Subcutaneous abdominal adipose tissue (tissue), 5 donors: Measurements from ENCODE around the gene LRRFIP1.

Experiments used
- H3K27ac ChIP-seq: one replicate; pipeline ENCODE4 v1.7.0; 2013; ENCODE audit warnings: low read depth, mild to moderate bottlenecking, inconsistent platforms, low read length, moderate library complexity
- H3K27me3 ChIP-seq, 5 donors: one replicate each; pipeline ENCODE4 v1.7.0; 2013; ENCODE audit warnings: low read length in 5 of 5, inconsistent platforms in 1 of 5; ENCODE audit not compliant: control insufficient read depth in 5 of 5, insufficient read depth in 4 of 5
- H3K36me3 ChIP-seq, 5 donors: one replicate each; pipeline ENCODE4 v1.7.0; 2013; ENCODE audit warnings: low read length in 5 of 5; ENCODE audit not compliant: control insufficient read depth in 5 of 5, insufficient read depth in 5 of 5
- H3K4me1 ChIP-seq, 5 donors: one replicate each; pipeline ENCODE4 v1.7.0; 2013; ENCODE audit warnings: low read length in 5 of 5, mild to moderate bottlenecking in 3 of 5, moderate library complexity in 1 of 5; ENCODE audit not compliant: control insufficient read depth in 5 of 5, insufficient read depth in 5 of 5
- H3K4me3 ChIP-seq, 5 donors: one replicate each; pipeline ENCODE4 v1.7.0; 2013; ENCODE audit warnings: low read length in 5 of 5, low read depth in 1 of 5
- H3K9ac ChIP-seq, 5 donors: one replicate each; pipeline ENCODE4 v1.7.0; 2013; ENCODE audit warnings: low read length in 5 of 5, mild to moderate bottlenecking in 4 of 5, moderate library complexity in 3 of 5
- H3K9me3 ChIP-seq, 5 donors: one replicate each; pipeline ENCODE4 v1.7.0; 2013; ENCODE audit warnings: low read length in 5 of 5; ENCODE audit not compliant: control insufficient read depth in 5 of 5
- donor health status: healthy.
- donor health status: healthy.
- donor health status: healthy.
- donor health status: healthy.
- donor health status: healthy.

Gene LRRFIP1, protein sequence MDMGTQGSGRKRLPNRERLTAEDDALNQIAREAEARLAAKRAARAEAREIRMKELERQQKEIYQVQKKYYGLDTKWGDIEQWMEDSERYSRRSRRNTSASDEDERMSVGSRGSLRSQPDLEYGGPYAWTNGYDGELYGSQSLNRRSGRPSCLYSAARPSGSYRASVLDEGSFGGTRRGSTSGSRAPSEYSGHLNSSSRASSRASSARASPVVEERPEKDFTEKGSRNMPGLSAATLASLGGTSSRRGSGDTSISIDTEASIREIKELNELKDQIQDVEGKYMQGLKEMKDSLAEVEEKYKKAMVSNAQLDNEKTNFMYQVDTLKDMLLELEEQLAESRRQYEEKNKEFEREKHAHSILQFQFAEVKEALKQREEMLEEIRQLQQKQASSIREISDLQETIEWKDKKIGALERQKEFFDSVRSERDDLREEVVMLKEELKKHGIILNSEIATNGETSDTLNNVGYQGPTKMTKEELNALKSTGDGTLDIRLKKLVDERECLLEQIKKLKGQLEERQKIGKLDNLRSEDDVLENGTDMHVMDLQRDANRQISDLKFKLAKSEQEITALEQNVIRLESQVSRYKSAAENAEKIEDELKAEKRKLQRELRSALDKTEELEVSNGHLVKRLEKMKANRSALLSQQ

DNA sequence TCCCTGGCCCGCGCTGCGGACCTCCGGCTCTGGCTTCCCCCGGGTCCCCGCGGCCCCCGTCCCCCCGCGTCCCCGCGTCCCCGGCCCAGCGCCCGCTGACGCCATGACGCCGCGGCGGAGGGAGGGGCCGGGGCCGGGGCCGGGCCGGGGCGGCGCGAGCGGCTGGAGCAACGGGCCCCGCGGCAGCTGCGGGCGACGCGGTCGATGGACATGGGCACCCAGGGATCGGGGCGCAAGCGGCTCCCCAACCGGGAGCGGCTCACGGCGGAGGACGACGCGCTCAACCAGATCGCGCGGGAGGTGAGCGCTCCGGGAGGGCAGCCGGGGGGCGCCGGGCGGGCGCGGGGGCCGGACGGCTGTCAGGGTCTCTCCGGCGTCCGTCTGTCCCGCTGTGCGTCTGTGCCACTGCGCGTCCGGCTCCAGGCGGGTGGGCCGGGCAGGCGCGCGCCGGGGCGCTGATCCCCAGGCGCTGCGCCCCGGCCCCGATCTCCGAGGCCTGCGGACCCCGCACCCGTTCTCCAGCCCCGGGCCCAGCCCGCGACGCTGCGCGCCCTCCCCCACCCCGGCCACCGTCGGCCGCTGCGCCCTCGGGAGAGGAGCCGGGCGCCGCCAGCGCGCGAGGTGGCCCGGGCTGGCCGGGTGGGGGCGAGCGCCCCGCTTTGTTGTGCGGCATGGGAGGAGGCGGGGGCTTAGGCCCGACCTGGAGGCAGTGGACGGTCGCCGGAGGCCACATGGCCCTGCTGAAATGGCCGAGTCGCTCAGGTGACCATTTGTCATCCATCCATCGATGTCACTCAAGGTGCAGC, at the start of gene LRRFIP1:
Gene LRRFIP1 (plus strand): TSS at position 147 of the 806 bp plus-strand sequence. CDS start 58 bp downstream, at position 205.
- Histone ChIP-seq H3K27me3 (no peaks in the 10 kb centered on the region), H3K36me3 (peaks cover 0 to 3% (median 0%) of the 10 kb centered on the region in 5 donors), H3K27ac (no peak within 1 kb of the TSS), H3K4me1 (peaks cover 5 to 39% (median 29%) of the 10 kb centered on the region in 5 donors), H3K9me3 (no peaks in the 10 kb centered on the region), H3K4me3 (peak within 1 kb of the TSS; percentile 63 to 73 (median 69)), H3K9ac (peak within 1 kb of the TSS in 4 of 5 donors; percentile 43 to 69 (median 50))

DNA sequence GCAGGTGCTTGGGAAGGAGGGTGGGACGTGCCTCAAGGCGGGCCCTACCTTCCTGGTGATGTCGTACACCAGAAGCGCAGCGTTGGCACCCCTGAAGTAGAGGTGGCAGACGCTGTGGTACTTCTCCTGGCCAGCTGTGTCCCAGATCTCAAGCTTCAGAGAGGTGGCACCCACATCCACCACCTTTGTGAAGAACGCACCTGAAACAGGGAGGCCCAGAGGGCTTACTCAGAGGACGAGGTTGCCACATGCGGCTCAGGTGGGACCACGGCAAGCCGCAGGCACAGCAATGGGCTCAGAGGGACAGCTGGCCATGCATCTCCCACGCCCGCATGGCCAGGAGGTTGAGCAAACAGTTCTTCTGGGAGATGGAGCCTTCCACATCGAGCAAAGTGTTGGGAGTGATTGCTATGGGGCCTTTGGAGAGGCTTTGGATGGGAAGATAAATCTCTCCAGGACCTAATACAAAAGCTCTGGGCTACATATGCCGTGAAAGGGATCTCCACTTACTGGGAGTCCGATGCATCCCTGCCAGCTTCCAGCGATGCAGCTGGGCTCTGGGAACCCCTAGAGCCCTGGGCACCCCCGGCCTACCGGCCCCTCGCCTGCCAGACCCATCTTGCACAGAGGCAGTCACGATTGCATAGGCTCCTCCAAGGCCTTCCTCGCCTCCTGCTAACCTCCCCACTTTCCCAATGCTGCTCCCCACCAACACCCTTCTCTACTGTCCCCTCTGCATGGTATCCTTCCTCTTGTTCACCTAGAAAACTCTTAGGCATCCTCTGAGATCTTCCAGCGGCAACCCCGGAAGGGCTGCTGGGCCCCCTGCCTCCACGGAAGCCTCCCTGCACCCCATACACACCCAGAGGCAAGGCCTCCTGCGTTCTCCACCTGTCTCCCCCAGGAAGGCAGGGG, 49.2 kb upstream of the LRRFIP1 start:
- Histone ChIP-seq H3K36me3 (no peaks in the 10 kb centered on the region), H3K9me3 (no peaks in the 10 kb centered on the region)

DNA sequence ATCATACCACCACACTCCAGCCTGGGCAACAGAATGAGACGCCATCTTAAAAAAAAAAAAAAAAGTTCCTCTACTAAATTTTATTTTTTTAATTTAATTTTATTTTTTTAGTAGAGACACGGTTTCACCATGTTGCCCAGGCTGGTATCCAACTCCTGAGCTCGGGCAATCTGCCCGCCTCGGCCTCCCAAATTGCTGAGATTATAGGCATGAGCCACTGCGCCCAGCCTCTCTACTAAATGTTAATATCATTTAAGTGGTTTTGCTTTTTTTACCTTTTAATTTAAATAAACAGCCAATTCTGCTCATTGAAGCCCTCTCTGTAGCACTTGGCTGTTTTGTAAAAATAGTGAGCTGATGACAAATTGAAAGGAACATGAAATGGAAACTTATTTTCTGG, 46.1 kb upstream of the LRRFIP1 start:
- Histone ChIP-seq H3K27me3 (peaks cover 0 to 3% (median 0%) of the 10 kb centered on the region in 5 donors), H3K4me1 (peaks cover 3 to 17% (median 12%) of the 10 kb centered on the region in 5 donors), H3K27ac (no peak overlapping the region), H3K36me3 (no peaks in the 10 kb centered on the region), H3K9ac (no peak overlapping the region), H3K9me3 (no peaks in the 10 kb centered on the region), H3K4me3 (no peak overlapping the region)

More for the DNA sequence above, 49.2 kb upstream of the LRRFIP1 start:
- no peaks in the 10 kb centered on the region for H3K27me3 ChIP-seq
- no peak overlapping the region for H3K4me3 ChIP-seq
- peaks cover 3 to 22% (median 12%) of the 10 kb centered on the region in 5 donors for H3K4me1 ChIP-seq
- no peak overlapping the region for H3K9ac ChIP-seq
- H3K27ac ChIP-seq, result no peak overlapping the region

DNA sequence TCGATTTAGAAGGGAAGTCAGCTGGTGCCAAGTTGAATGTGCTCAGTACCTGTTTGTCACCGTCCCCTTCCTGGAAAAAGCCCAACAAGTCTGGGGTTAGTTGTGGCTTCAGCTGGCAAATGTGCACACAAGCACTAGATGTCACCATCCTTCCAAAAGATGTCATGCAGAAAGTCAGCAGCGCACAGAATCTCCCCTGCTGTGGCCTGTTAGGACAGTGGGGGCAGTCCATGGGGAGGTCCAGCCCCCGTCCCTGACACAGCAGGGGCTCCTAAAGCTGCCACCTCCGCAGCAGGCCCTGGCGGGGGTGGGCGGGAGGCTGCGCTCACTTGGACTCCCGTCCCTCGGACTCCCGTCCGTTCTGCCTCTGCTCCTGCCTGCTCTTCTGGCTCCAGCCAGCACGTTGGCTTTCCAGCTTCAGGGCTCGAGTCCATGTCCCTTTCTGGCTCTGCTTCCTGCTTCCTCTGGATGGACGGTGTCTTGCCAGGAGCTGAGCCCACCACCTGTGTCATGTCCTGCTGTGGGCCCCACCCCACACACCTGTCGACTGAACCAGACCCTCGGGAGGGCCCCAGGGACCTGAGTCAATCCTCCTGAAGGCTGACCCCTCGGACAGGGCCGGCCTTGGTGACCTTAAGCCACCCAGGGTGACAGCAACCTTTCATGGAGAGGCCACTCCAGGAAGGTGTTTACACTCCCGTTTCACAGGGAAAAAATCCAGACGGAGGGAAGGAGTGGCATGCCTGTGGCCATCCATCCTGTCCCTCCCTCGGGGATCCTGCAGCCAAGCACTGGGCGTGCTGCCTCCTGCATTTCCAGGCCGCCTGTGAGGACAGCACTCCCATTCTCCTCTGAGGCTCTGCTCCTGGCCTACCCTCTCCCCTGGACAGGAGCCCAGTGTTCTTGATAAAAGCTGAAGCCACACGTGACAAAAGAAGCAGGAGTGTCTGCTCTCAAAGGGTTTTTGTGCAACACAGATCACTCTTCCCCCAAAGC, 45.3 kb upstream of the LRRFIP1 start:
- peak overlapping the region in 3 of 5 donors; percentile 20 to 49 (median 39) for H3K4me3 ChIP-seq
- no peak overlapping the region for H3K27ac ChIP-seq
- peaks cover 0 to 3% (median 0%) of the 10 kb centered on the region in 5 donors for H3K27me3 ChIP-seq
- H3K4me1 ChIP-seq, result peaks cover 3 to 17% (median 12%) of the 10 kb centered on the region in 5 donors
- no peaks in the 10 kb centered on the region for H3K36me3 ChIP-seq
- H3K9ac ChIP-seq, result no peak overlapping the region
- H3K9me3 ChIP-seq, result no peaks in the 10 kb centered on the region

DNA sequence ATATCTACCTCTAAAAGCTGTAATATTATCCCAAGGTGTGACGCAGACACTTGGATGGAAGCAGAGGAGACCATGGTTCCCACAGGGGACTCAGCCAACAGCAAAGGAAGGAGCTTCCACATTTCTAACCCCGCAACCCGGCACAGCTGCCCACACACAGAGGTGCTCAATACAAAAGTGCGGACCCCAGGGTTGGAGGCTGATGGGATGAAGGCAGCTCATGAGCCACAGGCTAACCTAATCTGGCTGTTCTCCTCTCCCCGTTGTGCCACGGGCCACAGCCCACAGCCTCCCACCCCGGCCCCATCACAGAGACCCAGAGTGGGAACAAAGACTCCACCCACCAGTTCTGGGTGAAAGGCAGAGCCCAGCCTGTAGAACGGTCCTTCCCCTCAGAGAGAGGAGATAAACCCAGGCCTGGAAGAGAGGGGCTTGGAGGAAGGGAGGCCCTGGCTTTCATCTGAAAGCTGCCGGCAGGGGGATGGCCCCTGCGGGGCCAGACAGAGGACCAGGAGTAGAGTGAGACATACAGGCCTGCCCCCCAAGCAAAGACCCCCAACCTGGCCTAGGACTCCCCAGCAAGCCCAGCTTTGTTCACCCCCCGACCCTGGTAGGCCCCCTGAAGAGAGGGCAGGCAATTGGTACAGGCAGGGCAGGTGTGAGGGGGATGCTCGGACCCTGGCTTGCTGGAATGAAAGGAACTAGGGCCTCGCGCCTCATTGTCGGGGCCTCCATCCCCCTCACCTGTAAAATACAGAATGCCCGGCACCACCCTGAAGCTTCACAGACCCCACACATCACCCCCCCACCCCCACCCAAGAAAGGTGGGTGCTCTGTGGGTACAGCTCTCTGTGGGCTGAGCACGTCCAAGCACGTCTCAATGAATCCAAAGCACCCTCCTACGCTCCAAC, 43.7 kb upstream of the LRRFIP1 start:
- H3K27ac ChIP-seq, result no peak overlapping the region
- peaks cover 0 to 3% (median 0%) of the 10 kb centered on the region in 5 donors for H3K27me3 ChIP-seq
- no peaks in the 10 kb centered on the region for H3K9me3 ChIP-seq
- no peak overlapping the region for H3K4me3 ChIP-seq
- peaks cover 3 to 17% (median 12%) of the 10 kb centered on the region in 5 donors for H3K4me1 ChIP-seq
- no peaks in the 10 kb centered on the region for H3K36me3 ChIP-seq
- no peak overlapping the region for H3K9ac ChIP-seq

DNA sequence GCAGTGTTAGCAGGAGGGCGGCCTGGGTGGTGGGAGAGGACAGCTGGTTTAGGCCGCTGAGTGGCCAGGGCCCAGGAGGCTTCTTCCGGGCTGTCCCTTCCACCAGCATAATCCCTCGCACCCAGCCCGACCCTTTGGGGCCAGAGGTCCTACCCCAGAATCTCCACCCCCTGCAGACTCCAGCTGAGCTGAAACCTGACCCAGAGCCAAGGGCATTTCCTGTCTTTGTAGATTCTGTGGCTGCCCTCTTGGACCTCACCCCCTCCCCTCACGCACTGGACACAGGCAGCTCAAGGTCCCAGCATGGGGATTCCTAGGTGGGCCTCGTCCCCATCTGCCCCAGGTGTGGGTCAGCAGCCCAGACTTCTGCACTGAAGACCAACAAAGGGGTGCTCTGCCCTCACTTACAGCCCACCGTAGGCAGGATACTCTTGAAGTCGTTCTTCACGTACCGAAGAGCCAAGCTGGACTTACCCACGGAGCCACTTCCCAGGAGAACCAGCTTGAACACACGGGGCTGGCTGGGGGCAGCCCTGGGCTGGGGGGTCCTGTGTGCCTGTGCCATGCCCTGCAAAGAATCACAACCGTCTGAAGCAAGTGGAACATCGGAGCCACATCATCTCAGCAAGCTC, 41.7 kb upstream of the LRRFIP1 start:
- Histone ChIP-seq H3K27ac (no peak overlapping the region), H3K4me1 (peaks cover 3 to 23% (median 12%) of the 10 kb centered on the region in 5 donors)

DNA sequence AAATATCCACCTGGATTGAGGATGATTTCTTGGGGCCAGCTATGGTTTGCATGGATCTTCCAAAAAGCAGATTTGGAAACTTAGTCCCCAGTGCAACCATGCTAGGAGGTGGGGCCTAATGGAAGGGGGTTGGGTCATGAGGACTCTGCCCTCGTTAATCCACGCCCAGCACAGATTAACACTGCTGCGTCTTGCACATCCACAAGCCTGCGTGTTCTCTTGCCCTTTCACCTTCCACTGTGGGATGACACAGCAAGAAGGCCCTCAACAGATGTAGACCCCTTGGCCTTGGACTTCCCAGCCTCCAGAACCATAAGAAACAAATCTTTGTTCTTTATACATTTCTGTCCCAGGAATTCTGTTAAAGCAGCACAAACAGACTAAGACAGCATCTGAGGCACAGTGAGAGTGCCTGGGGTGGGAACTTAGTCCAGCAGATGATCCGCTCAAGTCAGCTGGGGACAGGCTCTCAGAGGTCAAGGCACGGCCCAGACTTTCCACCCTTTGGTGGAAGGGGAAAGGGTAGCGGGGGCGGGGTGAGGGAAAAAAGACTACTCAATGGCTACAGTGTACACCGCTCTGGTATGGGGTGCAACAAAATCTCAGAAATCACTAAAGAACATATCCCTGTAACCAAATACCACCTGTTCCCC, 39.2 kb upstream of the LRRFIP1 start:
- Histone ChIP-seq H3K27me3 (peaks cover 0 to 3% (median 0%) of the 10 kb centered on the region in 5 donors), H3K9me3 (no peaks in the 10 kb centered on the region), H3K27ac (no peak overlapping the region), H3K9ac (no peak overlapping the region), H3K4me3 (no peak overlapping the region), H3K36me3 (no peaks in the 10 kb centered on the region), H3K4me1 (peaks cover 0 to 14% (median 0%) of the 10 kb centered on the region in 5 donors)

More for the DNA sequence above, 41.7 kb upstream of the LRRFIP1 start:
- H3K9me3 ChIP-seq, result no peaks in the 10 kb centered on the region
- peaks cover 0 to 3% (median 0%) of the 10 kb centered on the region in 5 donors for H3K27me3 ChIP-seq
- H3K4me3 ChIP-seq, result no peak overlapping the region
- no peak overlapping the region for H3K9ac ChIP-seq
- no peaks in the 10 kb centered on the region for H3K36me3 ChIP-seq
